H9 (cell line): ENCODE measurements around the gene PDK2. TPM values are rescaled to one million over a fixed set of nuclear protein-coding genes. Genes with fewer than 3 reads are reported as not detected.

Experiments used
- DNase-seq: peaks from one replicate; pipeline ENCODE4 v3.0.0-alpha.2; 2017
- H2AFZ ChIP-seq: one replicate; pipeline ENCODE4 v1.6.1; 2013; ENCODE audit warnings: mild to moderate bottlenecking, low read length, control low read depth, moderate library complexity
- H2AK5ac ChIP-seq: 2 replicates; pipeline ENCODE4 v1.6.1; 2013; ENCODE audit warnings: low read length, control low read depth, mixed read lengths; ENCODE audit not compliant: insufficient read length
- H2BK120ac ChIP-seq: one replicate; pipeline ENCODE4 v1.6.1; 2013; ENCODE audit warnings: low read depth, mild to moderate bottlenecking, low read length, control low read depth, inconsistent platforms; ENCODE audit not compliant: poor library complexity, severe bottlenecking
- H2BK12ac ChIP-seq: 2 replicates; pipeline ENCODE4 v1.6.1; 2013; ENCODE audit warnings: low read length, control low read depth, mixed read lengths, low read depth; ENCODE audit not compliant: insufficient read length
- H2BK15ac ChIP-seq: 2 replicates; pipeline ENCODE4 v1.6.1; 2013; ENCODE audit warnings: low read depth, low read length, control low read depth
- H2BK20ac ChIP-seq: one replicate; pipeline ENCODE4 v1.6.1; 2013; ENCODE audit warnings: low read depth, mild to moderate bottlenecking, low read length, control low read depth, inconsistent platforms; ENCODE audit not compliant: poor library complexity, severe bottlenecking
- H2BK5ac ChIP-seq: 2 replicates; pipeline ENCODE4 v1.6.1; 2013; ENCODE audit warnings: low read length, control low read depth, mixed read lengths; ENCODE audit not compliant: insufficient read length
- H3K14ac ChIP-seq: 2 replicates; pipeline ENCODE4 v1.6.1; 2013; ENCODE audit warnings: low read length, control low read depth; ENCODE audit not compliant: insufficient read depth
- H3K18ac ChIP-seq: 2 replicates; pipeline ENCODE4 v1.6.1; 2013; ENCODE audit warnings: low read depth, mild to moderate bottlenecking, mixed read lengths, low read length, control low read depth; ENCODE audit not compliant: insufficient read length
- H3K23ac ChIP-seq: 2 replicates; pipeline ENCODE4 v1.6.1; 2013; ENCODE audit warnings: low read length, control low read depth, mixed read lengths, low read depth; ENCODE audit not compliant: insufficient read length
- H3K23me2 ChIP-seq: 2 replicates; pipeline ENCODE4 v1.6.1; 2013; ENCODE audit warnings: low read depth, mild to moderate bottlenecking, mixed read lengths, low read length, control low read depth; ENCODE audit not compliant: insufficient read length, poor library complexity, severe bottlenecking
- H3K27ac ChIP-seq: 2 replicates; pipeline ENCODE4 v1.5.1; 2013; ENCODE audit warnings: low read length, control low read depth, mixed read lengths, low read depth; ENCODE audit not compliant: insufficient read length
- H3K27me3 ChIP-seq: 2 replicates; pipeline ENCODE4 v1.6.1; 2013; ENCODE audit warnings: low read length, control low read depth, inconsistent platforms; ENCODE audit not compliant: insufficient read depth
- H3K4ac ChIP-seq: 2 replicates; pipeline ENCODE4 v1.6.1; 2013; ENCODE audit warnings: low read depth, mild to moderate bottlenecking, control low read depth, inconsistent platforms, low read length, moderate library complexity
- H3K4me1 ChIP-seq: 2 replicates; pipeline ENCODE4 v1.6.1; 2013; ENCODE audit warnings: low read length, control low read depth, inconsistent platforms; ENCODE audit not compliant: insufficient read depth
- H3K4me2 ChIP-seq: 2 replicates; pipeline ENCODE4 v1.6.1; 2013; ENCODE audit warnings: low read length, control low read depth, mixed read lengths; ENCODE audit not compliant: insufficient read length, insufficient read depth
- H3K56ac ChIP-seq: 2 replicates; pipeline ENCODE4 v1.6.1; 2013; ENCODE audit warnings: low read depth, mild to moderate bottlenecking, mixed read lengths, low read length, control low read depth; ENCODE audit not compliant: insufficient read length
- H3K79me1 ChIP-seq: 2 replicates; pipeline ENCODE4 v1.6.1; 2013; ENCODE audit warnings: low read depth, mild to moderate bottlenecking, moderate library complexity, low read length, control low read depth, inconsistent platforms; ENCODE audit not compliant: insufficient read depth, poor library complexity, severe bottlenecking
- H3K79me2 ChIP-seq: 2 replicates; pipeline ENCODE4 v1.6.1; 2013; ENCODE audit warnings: low read length, control low read depth, inconsistent platforms; ENCODE audit not compliant: insufficient read depth
- H3K9ac ChIP-seq: 2 replicates; pipeline ENCODE4 v1.6.1; 2013; ENCODE audit warnings: low read length, control low read depth, mixed read lengths; ENCODE audit not compliant: insufficient read length; ENCODE audit errors: extremely low read depth
- H3K9me3 ChIP-seq: one replicate; pipeline ENCODE4 v1.6.1; 2013; ENCODE audit warnings: low read depth, low read length, inconsistent platforms; ENCODE audit not compliant: control insufficient read depth
- H3T11ph ChIP-seq: one replicate; pipeline ENCODE4 v1.6.1; 2013; ENCODE audit warnings: mild to moderate bottlenecking, low read length, control low read depth, inconsistent platforms
- H4K20me1 ChIP-seq: one replicate; pipeline ENCODE4 v1.6.1; 2013; ENCODE audit not compliant: control insufficient read depth, insufficient read length, insufficient read depth
- H4K5ac ChIP-seq: 2 replicates; pipeline ENCODE4 v1.6.1; 2013; ENCODE audit warnings: low read depth, mild to moderate bottlenecking, mixed read lengths, low read length, control low read depth; ENCODE audit not compliant: insufficient read length
- H4K8ac ChIP-seq: replicated peaks from 2 replicates; pipeline ENCODE4 v1.6.1; 2013; ENCODE audit warnings: low read length, control low read depth, mixed read lengths, low read depth; ENCODE audit not compliant: insufficient read length
- H4K91ac ChIP-seq: 2 replicates; pipeline ENCODE4 v1.6.1; 2013; ENCODE audit warnings: low read depth, mild to moderate bottlenecking, moderate library complexity, mixed read lengths, low read length, control low read depth; ENCODE audit not compliant: insufficient read length
- H3K27ac Mint-ChIP-seq, 3 experiments: 2 replicates in 2 of 3; 3 replicates in 1 of 3; pipeline ENCODE4 v1.8.0; 2020 to 2021; ENCODE audit warnings: mixed read lengths in 3 of 3, mild to moderate bottlenecking in 1 of 3, moderate library complexity in 1 of 3
- H3K27me3 Mint-ChIP-seq: 2 replicates; pipeline ENCODE4 v1.8.0; 2021; ENCODE audit warnings: low read depth, mild to moderate bottlenecking, moderate library complexity, mixed read lengths
- H3K36me3 Mint-ChIP-seq, 3 experiments: 2 replicates in 2 of 3; 3 replicates in 1 of 3; pipeline ENCODE4 v1.8.0; 2020 to 2021; ENCODE audit warnings: low read depth in 3 of 3, mixed read lengths in 3 of 3; ENCODE audit not compliant: insufficient read depth in 1 of 3
- H3K4me1 Mint-ChIP-seq, 2 experiments: 2 replicates each; pipeline ENCODE4 v1.8.0; 2020; ENCODE audit warnings: mixed read lengths in 2 of 2
- H3K4me3 Mint-ChIP-seq, 2 experiments: 2 replicates in 1 of 2; 3 replicates in 1 of 2; pipeline ENCODE4 v1.8.0; 2020 to 2021; ENCODE audit warnings: mild to moderate bottlenecking in 2 of 2, mixed read lengths in 2 of 2, moderate library complexity in 1 of 2
- H3K9me3 Mint-ChIP-seq, 2 experiments: 2 replicates in 1 of 2; 3 replicates in 1 of 2; pipeline ENCODE4 v1.8.0; 2020; ENCODE audit warnings: mild to moderate bottlenecking in 2 of 2, mixed read lengths in 2 of 2, moderate library complexity in 1 of 2
- WGBS: extraction: QIAGEN DNeasy Blood & Tissue Kit; methylation state at CpG from one replicate; pipeline ENCODE4 v1.1.7; 2013; ENCODE audit warnings: missing lambda C conversion rate, low lambda C conversion rate, mixed read lengths; ENCODE audit not compliant: insufficient read length; ENCODE audit errors: extremely low coverage; 5-methylcytosine and 5-hydroxymethylcytosine counted together
- total RNA-seq: library from RNA; stranded (reverse); gene quantifications from 2 replicates; pipeline ENCODE4 v1.2.1, GENCODE V29; 2021
- TF ChIP-seq, protein P1 (sequence below): fragments of 200-600 bp; sonication (generic); conservative IDR thresholded peaks from 3 replicates; pipeline ENCODE4 v1.8.0; 2021; ENCODE audit warnings: antibody characterized with exemption, mild to moderate bottlenecking

Gene PDK2
- total RNA-seq, 1 experiment from 2014 or later = 19.9 TPM

DNA sequence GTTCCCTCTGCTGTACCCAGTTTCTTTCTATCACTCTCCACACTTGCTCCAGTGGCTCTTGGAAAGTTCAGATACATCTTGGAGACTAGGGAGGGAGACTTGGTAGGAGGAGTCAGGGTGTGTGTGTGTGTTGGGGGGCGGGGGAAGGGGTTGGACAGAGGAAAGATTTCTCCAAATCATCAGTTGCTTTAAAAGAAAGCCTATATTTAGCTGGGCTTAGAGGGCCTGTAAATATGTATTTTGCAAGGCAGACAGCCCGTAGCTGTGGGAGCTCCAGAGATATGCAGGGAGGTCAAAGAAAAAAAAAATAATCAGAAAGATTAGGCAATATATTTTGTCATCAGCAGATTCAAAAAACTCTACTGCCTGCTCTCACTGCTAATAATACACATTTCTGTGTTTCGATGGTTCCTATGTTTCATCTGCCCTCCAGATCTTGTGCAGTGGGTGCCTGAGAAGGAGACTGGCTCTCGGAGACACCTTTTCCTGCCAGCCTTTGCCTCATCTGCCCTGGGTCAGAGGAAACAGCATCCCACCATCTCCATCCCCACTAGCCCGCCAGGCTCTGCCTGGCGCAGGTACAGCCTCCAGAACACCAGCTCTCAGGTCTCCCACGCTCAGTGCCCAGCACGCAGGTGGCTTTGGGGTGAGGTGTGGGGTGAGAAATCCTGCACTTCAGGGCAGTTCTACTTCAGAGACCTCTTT, 60.1 kb downstream of the PDK2 start:
- Histone ChIP-seq H3K14ac (no peak overlapping the region), H2BK12ac (no peak overlapping the region), H2BK120ac (no peak overlapping the region), H3K27me3 (no peaks in the 10 kb centered on the region), H3T11ph (no peak overlapping the region), H2BK20ac (no peak overlapping the region), H2AFZ (no peak overlapping the region), H3K4me1 (peaks cover 4% of the 10 kb centered on the region; the same call in 1 of the 2 replicates), H3K4ac (no peak overlapping the region), H3K79me2 (no peaks in the 10 kb centered on the region), H4K91ac (no peak overlapping the region), H4K20me1 (peaks cover 3% of the 10 kb centered on the region), H4K5ac (no peak overlapping the region), H3K9me3 (no peaks in the 10 kb centered on the region), H2AK5ac (no peak overlapping the region), H3K23ac (no peak overlapping the region), H3K18ac (no peak overlapping the region), H3K9ac (no peak overlapping the region), H2BK5ac (no peak overlapping the region), H4K8ac (no peak overlapping the region), H2BK15ac (no peak overlapping the region), H3K4me2 (no peak overlapping the region), H3K23me2 (peaks cover 9% of the 10 kb centered on the region), H3K56ac (no peak overlapping the region), H3K79me1 (no peaks in the 10 kb centered on the region), H3K27ac (no peak overlapping the region)
- Mint-ChIP-seq H3K9me3 (no peaks in the 10 kb centered on the region), H3K4me3 (no peak overlapping the region), H3K27ac (no peak overlapping the region), H3K27me3 (peaks cover 12% of the 10 kb centered on the region), H3K36me3 (no peaks in the 10 kb centered on the region), H3K4me1 (peaks cover 16 to 20% of the 10 kb centered on the region in 2 experiments)
- no CpG with 5 or more reads among the region's 8 CpGs for WGBS
- TF ChIP-seq, protein P1, sequence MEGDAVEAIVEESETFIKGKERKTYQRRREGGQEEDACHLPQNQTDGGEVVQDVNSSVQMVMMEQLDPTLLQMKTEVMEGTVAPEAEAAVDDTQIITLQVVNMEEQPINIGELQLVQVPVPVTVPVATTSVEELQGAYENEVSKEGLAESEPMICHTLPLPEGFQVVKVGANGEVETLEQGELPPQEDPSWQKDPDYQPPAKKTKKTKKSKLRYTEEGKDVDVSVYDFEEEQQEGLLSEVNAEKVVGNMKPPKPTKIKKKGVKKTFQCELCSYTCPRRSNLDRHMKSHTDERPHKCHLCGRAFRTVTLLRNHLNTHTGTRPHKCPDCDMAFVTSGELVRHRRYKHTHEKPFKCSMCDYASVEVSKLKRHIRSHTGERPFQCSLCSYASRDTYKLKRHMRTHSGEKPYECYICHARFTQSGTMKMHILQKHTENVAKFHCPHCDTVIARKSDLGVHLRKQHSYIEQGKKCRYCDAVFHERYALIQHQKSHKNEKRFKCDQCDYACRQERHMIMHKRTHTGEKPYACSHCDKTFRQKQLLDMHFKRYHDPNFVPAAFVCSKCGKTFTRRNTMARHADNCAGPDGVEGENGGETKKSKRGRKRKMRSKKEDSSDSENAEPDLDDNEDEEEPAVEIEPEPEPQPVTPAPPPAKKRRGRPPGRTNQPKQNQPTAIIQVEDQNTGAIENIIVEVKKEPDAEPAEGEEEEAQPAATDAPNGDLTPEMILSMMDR = no peak
- no peak for DNase-seq
